Hematopoietic multipotent progenitor cell treated with erythropoietin and hydrocortisone succinate and interleukin-3 and kit ligand, for 8 days (in vitro differentiated cells): ENCODE data around the gene OTUD5.
A peak's percentile ranks its signal among the peaks of the same experiment; 100 is the strongest.

Experiments used
- DNase-seq: peaks from one replicate; pipeline ENCODE4 v3.0.0-alpha.2; 2015

Gene OTUD5

DNA sequence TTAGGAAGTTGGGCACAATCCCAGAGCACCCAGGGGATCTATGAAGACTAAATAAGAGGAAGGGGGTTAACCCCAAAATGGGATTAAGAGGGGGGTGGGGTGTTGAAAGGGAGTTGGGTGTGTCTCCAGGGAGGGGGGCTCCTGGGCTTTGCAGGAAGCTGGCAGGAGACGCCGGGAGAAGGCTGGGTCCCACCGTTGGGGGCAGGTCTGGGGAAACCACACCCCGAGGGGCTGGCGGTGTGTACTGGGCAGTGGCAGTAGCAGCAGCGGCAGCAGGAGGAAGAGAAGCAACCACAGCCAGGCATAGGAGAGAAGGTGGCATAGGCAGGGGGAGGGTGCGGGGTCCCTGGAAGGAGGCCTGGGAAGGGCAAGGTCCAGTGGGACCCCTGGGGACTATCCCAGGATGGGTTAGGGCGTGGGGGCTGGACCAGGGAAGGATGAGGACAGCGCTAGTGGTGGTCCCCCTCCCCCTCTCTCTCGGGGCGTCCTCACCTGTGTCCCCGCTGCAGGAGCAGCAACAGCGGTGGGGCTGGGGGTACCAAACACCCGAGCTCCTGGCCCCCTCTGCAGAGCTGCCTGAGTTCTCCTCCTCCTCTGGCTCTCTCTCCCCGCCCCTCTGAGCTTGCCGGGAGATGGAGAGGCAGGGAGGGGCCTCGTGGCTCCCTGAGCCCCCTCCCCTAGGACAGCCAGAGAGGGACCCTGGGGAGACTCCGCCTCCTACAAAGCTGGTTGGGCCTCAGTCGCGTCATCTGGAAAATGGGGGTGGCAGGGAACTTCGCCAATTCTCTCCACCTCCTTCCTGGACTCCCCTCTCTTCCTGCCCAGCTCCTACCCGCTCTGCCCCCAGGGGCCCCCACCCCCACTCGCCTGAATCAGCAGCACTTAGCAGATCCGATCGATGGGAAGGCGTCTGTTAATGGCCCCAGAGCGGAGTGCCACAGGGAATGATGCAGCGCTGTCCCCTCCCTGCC lies 14.1 kb upstream of the OTUD5 start, which contains the start of gene KCND1:
KCND1 (minus strand) TSS at position 596 of the 971 bp plus-strand sequence. CDS start 1,573 bp downstream, outside the sequence.
- no peak for DNase-seq

DNA sequence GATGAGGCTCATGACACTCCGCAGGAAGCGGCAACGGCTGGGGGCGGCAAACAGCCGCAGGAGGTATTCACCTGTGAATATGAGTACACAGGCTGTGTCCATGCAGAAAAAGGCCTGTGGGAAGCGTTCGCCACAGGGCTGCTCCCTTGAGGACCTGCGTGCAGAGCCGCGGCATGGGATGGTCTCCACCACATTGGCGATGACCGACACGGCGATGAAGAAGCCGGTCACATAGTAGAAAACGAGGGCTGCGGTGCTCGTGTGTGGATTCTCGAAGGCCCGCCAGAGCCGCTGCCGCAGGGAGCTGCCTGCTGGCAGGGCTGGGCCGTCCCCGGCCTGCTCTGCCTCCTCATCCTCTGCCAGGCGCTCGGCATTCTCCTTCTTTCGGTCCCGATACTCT lies 12.1 kb upstream of the OTUD5 start:
- no peak for DNase-seq

DNA sequence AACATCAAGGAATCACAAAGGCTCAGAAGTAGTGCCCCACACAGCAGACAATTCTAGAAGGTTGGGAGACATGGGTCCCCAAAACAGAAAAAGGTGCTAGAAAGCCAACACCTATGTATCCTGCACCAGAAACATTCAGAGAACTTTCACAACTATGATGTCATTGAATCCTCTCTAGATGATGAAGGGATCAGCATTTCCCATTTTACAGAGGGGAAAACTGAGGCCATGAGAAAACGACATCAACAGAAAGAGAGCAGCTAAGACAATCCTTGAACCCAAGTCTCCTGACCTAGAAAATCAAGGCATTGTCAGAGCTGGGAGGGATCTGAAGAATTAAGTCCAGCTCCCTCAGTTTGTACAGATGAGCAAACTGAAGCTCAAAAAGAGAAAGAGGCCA lies 11.0 kb upstream of the OTUD5 start:
- DNase-seq = no peak

DNA sequence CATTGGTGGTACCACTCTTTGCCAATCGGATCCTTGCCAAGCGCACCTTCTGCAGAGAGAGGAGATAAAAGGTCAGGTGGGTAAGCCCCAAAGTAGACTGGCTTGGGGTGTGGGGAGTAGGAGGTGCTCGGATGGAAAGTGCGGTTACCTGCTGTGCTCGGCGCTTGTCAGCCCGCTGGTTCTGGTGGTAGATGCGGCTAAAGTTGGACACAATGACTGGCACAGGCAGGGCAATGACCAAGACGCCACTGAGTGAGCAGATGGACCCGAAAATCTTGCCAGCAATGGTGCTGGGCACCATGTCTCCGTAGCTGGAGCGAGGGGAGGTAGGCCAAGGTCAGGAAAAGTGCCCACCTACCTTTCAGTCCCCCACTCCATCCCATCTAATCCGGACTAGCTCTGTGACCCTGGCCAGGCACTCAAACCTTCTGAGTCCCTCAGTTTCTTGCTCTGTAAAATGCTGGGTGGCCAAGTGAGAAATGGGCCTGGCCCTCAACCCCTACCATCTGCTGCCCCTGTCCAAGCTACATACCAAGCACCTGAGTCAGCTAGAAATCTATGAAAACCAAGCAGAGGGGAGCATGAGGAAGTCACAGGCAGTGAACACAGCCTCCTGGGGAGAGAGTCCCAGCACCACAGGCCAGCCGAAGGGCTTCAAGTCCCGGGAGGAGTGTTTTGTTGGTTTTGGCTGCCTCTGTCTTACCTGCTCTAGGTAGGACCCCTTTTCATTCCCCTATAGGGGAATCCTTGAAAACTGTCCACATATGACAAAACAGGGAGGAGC lies 9.6 kb upstream of the OTUD5 start:
- DNase-seq = no peak

DNA sequence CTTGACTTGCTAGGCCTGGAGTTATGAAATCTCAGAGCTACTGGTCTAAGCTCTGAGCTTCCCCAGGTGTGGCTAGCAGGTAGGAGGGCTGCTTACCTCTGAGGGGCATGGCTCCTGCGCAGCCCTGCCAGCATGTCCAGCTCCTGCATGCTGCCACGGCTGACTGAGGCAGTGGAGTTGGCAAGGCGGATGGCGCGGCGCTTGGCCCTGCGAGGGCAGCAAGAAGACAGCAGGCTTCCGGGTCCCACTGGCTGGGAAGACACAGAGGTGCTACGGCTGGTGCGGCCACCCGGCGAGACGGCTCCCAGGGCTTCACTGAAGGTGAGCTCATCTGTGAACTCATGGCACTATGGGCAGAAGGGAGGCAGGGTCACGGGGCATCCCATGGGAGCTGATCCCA lies 8.6 kb upstream of the OTUD5 start:
- DNase-seq = no peak

DNA sequence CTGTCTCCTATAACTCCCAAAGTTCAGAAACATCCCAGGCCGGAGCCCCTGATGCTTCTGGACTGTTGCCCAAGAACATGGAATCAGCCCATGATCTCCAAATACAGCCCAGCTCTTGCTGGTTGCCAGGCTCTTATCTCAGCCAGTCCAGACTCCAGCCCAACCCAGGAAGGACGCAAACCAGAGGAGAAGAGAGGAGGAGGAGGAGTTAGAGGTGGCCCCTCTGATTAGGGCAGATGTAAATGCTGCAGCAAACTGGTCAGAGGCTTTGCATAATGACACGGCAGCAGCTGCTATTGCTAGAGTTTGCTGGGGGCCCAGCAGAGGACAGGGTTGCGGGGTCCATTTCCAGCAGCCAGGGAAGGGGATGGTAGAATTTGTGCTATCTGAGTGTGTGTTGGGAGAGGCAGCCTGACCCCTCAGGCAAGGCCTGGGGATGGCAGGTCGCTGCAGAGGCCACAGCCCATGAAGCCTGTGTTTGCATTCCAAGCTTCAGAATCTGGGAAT lies 4.2 kb upstream of the OTUD5 start:
- peak; percentile 95 for DNase-seq

DNA sequence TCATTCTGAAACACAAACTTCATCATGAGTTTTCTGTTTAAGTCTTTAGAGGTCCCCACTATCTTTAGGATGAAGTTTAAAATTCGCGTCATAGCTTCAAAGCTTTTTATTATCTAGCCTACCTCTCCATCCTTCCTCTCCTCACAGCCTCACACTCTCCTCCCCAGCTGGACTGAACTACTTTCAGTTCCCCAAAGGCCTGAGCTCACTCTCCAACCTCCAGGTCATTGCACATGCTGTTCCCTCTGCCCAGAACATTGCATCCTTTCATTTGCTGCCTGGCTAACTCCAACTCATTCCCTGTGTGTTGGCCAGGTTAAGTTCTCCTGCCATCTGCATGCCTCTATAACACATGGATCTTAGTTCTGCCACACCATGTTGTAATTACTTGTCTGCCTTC lies 2.9 kb upstream of the OTUD5 start:
- no peak for DNase-seq

DNA sequence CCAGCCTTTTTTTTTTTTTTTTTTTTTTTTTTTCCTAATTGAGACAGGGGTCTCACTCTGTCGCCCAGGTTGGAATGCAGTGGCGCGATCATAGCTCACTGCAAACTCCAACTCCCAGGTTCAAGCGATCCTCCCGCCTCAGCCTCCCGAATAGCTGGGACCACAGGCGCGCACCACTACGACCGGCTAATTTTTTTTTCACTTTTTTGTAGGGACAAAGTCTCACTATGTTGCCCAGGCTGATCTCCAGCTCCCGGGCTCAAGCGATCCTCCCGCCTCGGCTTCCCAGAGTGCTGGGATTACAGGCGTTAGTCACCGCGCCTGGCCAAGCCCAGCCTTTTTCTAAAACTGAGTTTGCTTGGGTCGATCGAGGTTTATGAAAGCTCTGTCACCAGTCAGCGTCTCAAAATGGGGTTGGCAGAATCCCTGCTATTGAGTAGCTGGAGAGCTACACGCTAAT lies 1.3 kb upstream of the OTUD5 start:
- DNase-seq = peak; percentile 41

DNA sequence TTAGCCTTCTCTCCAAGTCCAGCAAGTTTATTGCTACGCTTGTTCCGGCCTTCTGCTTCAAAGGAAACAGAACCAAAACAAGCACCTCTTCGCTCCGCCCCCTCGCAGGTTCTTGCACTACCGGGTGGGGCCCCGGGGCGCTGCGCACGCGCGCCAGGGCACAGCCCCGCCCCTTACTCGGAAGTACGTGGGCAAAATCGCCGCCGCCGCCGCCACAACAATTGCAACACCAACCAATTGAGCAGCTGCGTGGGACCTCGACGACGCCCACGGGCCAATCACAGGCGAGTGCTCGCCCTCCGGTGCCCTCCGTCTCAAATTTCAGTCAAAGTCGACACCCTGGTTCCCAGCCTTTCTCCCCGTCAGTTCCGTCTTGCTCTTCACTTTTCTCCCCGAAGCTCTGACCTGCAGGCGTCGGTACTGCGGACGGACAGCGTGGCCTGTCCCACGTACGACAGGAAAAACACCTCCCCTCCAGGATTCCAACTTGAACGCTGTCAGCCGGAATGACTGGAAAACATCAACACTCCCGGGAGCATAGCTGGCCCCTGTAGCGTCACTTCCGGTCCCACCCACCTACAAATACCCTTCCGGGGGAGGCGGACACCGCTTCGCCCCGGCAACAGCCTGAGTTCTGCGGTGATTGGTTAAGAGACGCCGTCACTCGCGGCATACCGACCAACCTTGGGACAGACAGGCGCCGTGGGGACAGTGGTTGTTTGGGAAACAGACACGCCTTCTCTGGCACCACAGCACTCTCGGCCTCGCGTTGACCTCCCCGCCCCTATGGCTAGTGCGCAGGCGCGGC lies 624 bp upstream of the OTUD5 start:
- peak; percentile 96 for DNase-seq

DNA sequence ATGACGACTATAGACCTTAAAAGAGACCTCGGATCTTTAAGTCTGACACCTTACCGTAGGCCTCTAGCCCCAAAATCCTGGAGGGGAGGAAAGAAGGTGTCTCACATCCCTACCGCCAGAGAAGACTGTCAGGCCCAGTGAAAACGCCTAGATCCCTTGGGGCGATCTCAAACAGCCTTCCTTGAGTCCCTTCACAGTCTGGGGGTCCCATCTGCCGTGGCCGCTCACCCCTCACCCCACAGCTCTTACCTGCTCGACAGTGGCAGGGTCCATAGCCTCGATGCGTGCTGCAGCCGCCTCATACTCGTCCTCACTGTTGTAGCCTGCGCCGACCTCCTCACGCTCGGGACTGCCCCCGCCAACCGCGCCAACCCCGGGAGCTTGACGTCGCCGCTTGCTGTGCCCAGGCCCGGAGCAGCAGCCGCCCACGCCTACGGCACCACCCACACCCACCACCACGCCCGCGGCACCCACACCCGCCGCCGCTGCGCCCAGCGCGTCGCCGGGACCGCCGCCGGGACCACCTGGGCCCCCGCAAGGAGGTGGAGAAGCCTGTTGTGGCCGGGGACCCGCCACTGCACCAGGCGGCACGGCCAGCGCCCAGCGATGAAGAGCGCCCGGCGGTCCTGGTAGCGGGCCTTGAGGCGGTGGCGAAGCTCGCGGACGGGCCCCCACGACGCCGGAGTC lies 536 bp downstream of the OTUD5 start:
- peak; percentile 42 for DNase-seq

DNA sequence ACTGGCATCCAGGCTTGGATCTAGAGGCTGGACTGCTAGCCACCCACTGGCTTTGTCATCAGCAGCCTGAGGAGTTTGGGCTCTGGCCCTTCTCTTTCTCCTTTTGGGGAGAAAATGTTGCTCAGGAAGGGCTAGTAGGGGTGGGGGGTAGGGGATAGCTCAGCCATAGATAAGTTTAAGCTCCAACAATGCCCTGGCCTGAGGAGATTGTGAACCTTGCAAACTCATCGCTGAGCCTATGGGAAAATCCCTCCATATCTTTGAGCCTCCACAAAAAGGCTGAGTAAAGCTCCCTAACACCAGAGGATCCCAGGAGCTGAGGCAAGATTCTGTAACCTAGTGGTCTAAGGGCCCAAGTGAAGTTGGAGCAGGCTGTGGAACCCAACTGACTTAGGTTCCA lies 8.8 kb downstream of the OTUD5 start:
- DNase-seq = no peak

DNA sequence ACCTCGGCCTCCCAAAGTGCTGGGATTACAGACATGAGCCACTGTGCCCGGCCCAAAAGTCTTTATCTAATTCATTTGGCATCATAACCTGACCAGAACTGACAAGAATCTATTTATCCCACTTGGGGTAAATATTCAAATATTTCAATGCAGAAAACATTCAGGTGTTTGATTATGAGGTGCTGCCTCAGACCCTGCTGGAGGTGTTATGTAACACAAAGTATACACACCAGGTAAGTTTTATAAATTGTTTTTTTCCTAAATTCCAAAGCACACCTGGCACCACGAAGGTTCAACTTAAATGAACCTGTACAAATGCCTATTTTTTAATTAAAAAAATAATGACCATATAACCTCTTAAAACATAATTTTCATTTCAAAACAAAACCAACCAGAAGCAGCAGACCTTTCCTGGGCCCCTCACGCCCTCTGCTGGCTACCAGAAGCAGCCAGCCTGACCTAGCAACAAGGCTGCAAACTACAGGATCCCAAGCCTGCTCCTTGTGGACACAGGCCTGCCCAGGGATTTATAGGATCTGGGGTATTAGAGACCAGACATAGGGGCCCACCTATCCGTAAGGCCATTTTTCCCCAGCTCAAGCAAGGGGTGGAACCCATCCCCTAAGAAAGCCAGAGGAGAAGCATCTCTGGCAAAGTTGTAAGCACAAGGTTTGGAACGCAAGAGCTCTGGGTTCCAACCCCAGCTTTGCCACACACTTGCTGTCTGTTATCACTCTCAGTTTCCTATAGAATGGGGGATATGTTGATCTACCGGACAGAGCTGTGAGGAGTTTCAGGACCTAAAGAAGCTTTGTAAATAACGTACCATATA lies 11.7 kb downstream of the OTUD5 start:
- peak; percentile 59 for DNase-seq

DNA sequence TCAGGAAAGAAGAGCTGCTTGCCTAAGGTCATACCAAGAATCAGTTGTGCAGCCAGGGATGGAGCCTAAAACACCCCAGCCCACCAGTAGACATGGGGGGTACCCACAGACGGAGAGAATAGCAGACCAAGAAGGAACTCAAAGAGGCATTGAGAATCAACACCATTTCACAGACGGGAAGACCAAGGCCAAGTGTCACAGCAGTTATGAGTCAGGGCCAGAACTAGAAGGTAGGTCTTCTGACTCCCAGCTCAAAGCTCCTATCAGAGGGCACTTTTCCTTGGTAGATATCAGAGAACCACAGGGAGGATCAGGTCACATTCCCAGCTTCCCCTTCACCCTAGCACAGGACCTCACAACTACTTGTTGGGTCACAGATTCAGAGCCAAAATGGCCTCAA lies 14.5 kb downstream of the OTUD5 start:
- DNase-seq = peak; percentile 18

DNA sequence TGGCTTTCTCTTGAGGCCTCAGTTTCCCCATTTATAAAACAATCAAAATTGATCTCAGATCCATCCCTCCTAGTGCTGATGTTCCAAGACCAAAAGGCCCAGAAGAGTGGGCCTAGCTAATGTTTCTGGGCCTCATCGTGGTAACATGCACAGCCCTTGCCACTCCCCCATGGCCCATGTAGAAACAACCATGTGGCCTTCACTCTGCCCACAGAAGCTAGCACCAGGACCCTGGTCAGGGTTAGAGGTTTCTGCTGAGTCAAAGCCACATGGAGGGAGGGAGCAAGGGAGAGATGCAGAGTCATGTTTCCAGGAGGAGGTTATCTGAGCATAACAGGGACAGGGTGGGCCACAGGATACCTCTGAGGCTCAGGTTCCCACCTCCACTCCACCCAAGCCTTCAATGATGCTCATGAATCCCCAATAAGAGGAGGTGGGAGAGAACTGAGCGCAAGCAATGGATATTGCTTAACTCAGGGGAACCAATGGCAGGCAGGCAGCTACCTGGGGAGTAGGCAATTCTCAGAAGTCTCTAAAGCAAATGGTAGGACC lies 16.9 kb downstream of the OTUD5 start:
- peak; percentile 91 for DNase-seq

DNA sequence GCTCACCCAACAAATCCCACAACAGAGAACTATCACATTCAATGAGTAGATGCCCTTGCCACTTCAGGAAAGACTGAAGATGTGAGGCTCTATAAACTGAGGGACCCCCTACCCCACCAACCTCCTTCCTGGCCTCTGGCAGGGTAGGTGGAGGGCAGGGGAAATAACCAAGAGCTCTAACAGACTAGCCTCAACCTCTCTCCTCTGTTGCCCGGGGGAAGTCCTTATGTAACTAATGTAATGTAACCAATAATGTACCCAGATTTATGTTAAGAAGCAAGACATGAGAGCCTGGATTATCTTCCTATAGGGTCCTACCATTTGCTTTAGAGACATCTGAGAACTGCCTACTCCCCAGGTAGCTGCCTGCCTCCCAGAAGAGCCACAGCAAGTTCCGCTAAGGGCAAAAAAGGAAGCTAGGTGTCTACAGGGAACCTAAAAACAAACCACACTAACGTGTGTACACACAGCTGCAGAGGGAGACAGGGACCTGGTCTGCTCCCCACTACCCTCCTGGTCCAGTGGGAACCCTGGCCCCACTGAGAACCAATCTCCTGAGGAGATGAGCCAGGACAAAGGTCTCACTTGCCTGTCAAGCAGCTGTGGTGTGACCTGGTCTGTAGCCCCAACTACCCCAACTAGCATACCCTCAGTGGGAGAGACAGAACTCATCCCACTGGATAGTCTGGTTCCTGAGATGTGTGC lies 17.7 kb downstream of the OTUD5 start:
- DNase-seq = no peak

DNA sequence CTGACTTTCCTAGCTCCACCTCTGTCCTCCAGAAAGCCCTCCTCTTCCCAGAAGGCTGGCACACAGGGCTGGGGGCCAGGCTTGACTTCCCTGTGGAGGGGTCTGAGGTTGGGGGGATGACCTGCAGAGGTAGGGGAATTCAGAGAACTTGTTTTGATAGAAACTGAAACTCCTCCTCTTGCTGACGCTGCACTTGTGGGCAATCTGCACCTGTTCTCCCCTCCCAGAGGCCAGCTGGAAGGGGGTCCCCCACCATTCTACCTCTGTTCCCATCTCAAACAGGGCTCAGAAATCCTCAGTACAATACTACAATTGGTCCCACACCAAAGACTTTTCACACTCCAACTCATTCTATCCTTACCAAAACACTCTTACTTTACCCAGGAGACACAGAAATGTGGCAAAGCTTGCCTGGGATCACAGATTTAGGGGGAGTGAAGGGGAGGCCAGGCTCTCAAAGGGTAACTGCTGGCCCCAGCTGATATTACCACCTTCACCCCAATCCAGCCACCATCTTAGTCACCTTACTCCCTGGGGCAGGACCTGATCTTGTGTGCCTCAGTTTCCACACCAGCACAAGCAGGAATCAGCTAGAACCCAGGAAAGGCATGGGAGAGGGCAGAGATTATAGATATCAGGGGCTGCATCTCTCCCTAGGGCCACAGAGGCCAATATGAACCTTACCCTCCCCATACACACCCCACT lies 18.5 kb downstream of the OTUD5 start:
- DNase-seq = no peak

DNA sequence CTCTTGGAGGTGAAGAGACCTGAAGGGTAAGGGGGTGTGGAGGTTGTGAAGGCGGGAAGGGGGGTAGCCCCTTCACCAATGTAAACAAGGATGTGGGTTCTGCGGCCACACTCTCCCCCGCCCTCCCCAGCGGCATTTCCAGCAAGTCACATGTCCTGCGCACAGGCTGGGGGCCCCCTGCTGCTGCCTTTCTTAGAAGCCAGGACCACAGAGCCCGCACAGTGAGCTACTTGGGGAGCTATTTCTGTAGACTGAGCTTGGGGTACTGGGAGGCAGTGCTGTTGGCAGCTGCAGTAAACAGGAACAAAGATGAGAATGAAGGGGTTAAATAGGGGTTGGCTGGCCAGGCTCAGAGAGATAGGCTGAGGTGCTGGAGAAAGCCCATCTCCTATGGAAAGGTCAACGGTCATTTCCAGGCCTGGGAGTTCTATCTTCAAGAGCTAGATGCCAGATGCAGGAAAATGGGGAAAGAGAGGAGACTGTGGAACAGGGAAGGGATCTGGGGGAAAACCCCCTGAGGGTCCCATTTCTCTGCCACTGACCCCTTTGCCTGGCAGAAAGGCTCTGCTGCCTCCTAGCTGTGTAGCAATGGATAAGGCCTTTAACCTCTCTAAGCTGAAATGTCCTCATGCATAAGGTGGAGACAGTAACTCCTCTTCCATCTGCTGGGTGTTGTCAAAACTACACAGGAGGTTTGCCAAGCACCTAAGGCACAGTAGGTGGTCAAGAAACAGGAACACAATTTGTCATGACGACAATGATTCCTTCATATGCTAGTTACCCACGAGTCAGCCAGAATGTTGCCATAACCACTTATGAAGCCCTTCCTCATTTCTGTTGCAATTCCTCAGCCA lies 20.1 kb downstream of the OTUD5 start:
- peak; percentile 86 for DNase-seq

DNA sequence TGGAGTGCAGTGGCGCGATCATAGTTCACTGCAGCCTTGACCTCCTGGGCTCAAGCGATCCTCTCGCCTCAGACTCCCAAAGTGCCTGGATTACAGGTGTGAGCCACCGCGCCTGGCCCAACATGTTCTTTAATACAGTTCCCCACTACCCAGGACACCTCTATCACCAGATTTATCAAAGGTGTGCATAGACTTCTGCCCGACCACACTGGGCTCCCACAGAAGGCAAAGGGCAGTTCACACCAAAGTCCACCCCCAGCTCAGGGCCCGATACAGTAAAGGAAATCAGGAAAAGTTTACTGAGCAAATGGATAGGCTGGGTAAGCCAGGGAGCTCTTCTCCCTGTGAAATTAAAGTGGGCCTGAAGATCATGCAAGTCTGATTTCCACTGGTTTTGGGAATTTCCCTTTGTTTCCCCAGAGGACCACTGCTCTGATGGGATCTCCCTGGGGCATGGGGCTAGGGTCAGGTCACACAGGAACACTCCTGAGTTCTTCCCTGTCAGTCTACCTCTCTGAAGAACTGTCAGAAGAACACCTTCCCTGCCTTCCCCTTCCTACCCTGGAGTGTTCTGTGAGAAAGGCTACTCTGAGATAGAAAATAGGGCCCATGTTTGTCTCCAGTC lies 20.9 kb downstream of the OTUD5 start:
- DNase-seq = no peak
